ENCODE measurements around the gene RAB26. TPM values are rescaled to one million over a fixed set of nuclear protein-coding genes. Genes with fewer than 3 reads are reported as not detected.

RAB26 gene
- total and polyA plus RNA-seq, 2 of the 13 experiments (the other 11 are each of a cell fraction or from before 2014, with no cell fraction given): 0.86 to 3.6 TPM

GRCh38 chr16:2172688-2173335, 24.4 kb downstream of the RAB26 start:
- no peak for FAIRE-seq
- POLR2A ChIA-PET: interaction anchor here (0.8 to 1.4 kb wide), 3 partner anchors 10 to 17 kb away, joined by 3 to 7 read pairs (median 3); partner anchors contain the start of gene TRAF7
- in situ Hi-C loops (cut with HindIII; ENCODE audit: extremely low pct_ligation_motif_present, low pct_unique_long_range_greater_than_20kb): no loop called here

GRCh38 chr16:2173366-2173765, 24.9 kb downstream of the RAB26 start:
- FAIRE-seq (no peak), ATAC-seq (no peak), DNase-seq (ENCODE audit: low spot score) (no peak)
- H4K20me1 ChIP-seq (ENCODE audit: insufficient read depth, low read length): no peaks in the 10 kb centered on the region
- no peak overlapping the region for H3K27ac ChIP-seq (ENCODE audit: extremely low read length, insufficient read depth, low read length)
- no peaks in the 10 kb centered on the region for H3K79me2 ChIP-seq (ENCODE audit: insufficient read depth, low read length)
- in situ Hi-C loops (cut with HindIII; ENCODE audit: extremely low pct_ligation_motif_present, low pct_unique_long_range_greater_than_20kb): no loop called here
- H3K9me3 ChIP-seq (ENCODE audit: low read length): no peaks in the 10 kb centered on the region
- WGBS (ENCODE audit: low lambda C conversion rate): 90% methylated on average over 6 of the region's 14 CpGs
- peaks cover 11 to 33% of the 10 kb centered on the region in 2 experiments; a peak in 3 of 5 replicates for H3K36me3 ChIP-seq (replicated peaks in 1 of 2; ENCODE audit: control insufficient read depth in 1 of 2, insufficient read depth in 2 of 2, low read length in 2 of 2)
- ChIA-PET CTCF (ENCODE audit: low intra/inter-chr PET ratio, low total read pairs) (no interaction called here), POLR2A (interaction anchor here (1.3 to 1.4 kb wide), 2 partner anchors 9 to 18 kb away, joined by 3 to 7 read pairs; partner anchors contain the start of gene TRAF7)
- no peak overlapping the region for H3K4me3 ChIP-seq (replicated peaks in 1 of 3; ENCODE audit: insufficient read depth in 1 of 3, low read depth in 2 of 3, low read length in 3 of 3)
- TF ChIP-seq AFF4 (CRISPR knock-in tag; IDR thresholded peaks at IDR 0.05): no peak
- no peak for TF ChIP-seq ZNF557 (CRISPR knock-in tag; IDR thresholded peaks at IDR 0.05)
- BruUV-seq (replicated peaks): no TSS peak
- H3K4me2 ChIP-seq (ENCODE audit: low read depth, low read length): no peak overlapping the region
- no peaks in the 10 kb centered on the region for H3K4me1 ChIP-seq (ENCODE audit: insufficient read depth, low read length)
- H2AFZ ChIP-seq (ENCODE audit: low read length): no peak overlapping the region
- no peak overlapping the region for H3K9ac ChIP-seq (ENCODE audit: insufficient read depth, low read depth, low read length)
- intact Hi-C loops (cut with micrococcal nuclease; ENCODE audit: unreplicated experiment): no loop called here
- no peaks in the 10 kb centered on the region for H3K27me3 ChIP-seq (ENCODE audit: control insufficient read depth in 1 of 2, insufficient read depth in 2 of 2, low read length in 2 of 2)

More at GRCh38 chr16:2172688-2173335, 24.4 kb downstream of the RAB26 start:
- Histone ChIP-seq H3K79me2 (ENCODE audit: insufficient read depth, low read length) (no peaks in the 10 kb centered on the region), H3K36me3 (replicated peaks in 1 of 2; ENCODE audit: control insufficient read depth in 1 of 2, insufficient read depth in 2 of 2, low read length in 2 of 2) (peaks cover 14 to 38% of the 10 kb centered on the region in 2 experiments; a peak in 3 of 5 replicates), H3K27ac (ENCODE audit: extremely low read length, insufficient read depth, low read length) (no peak overlapping the region), H3K9me3 (ENCODE audit: low read length) (no peaks in the 10 kb centered on the region), H3K4me3 (replicated peaks in 1 of 3; ENCODE audit: insufficient read depth in 1 of 3, low read depth in 2 of 3, low read length in 3 of 3) (no peak overlapping the region), H3K27me3 (ENCODE audit: control insufficient read depth in 1 of 2, insufficient read depth in 2 of 2, low read length in 2 of 2) (no peaks in the 10 kb centered on the region), H3K4me1 (ENCODE audit: insufficient read depth, low read length) (no peaks in the 10 kb centered on the region), H3K4me2 (ENCODE audit: low read depth, low read length) (no peak overlapping the region), H4K20me1 (ENCODE audit: insufficient read depth, low read length) (no peaks in the 10 kb centered on the region), H2AFZ (ENCODE audit: low read length) (no peak overlapping the region), H3K9ac (ENCODE audit: insufficient read depth, low read depth, low read length) (no peak overlapping the region)
- no peak for TF ChIP-seq ZNF724P (CRISPR knock-in tag; IDR thresholded peaks at IDR 0.05; ENCODE audit: borderline replicate concordance)
- TF ChIP-seq EEA1 (CRISPR knock-in tag; IDR thresholded peaks at IDR 0.05; ENCODE audit: borderline replicate concordance): no peak
- TF ChIP-seq ATF7 (IDR thresholded peaks at IDR 0.05): no peak
- no peak for TF ChIP-seq ATF7 (CRISPR knock-in tag; IDR thresholded peaks at IDR 0.05)
- no peak for TF ChIP-seq ELF3 (CRISPR knock-in tag; IDR thresholded peaks at IDR 0.05)
- no peak for TF ChIP-seq ZNF576 (CRISPR knock-in tag; IDR thresholded peaks at IDR 0.05)
- no peak for TF ChIP-seq WIZ (CRISPR knock-in tag; IDR thresholded peaks at IDR 0.05)
- TF ChIP-seq ZNF205 (CRISPR knock-in tag; IDR thresholded peaks at IDR 0.05): no peak
- TF ChIP-seq MAFK (conservative IDR thresholded peaks at IDR 0.05 in 1 of 2, IDR thresholded peaks at IDR 0.05 in 1 of 2; ENCODE audit: low read length in 2 of 2): no peak
- TF ChIP-seq ZNF720 (CRISPR knock-in tag; IDR thresholded peaks at IDR 0.05): no peak
- CTCF ChIA-PET (ENCODE audit: low intra/inter-chr PET ratio, low total read pairs): no interaction called here
- ATAC-seq: no peak
- no peak for DNase-seq (ENCODE audit: low spot score)
- no TSS peak for BruUV-seq (replicated peaks)
- 96% methylated on average over 29 of the region's 29 CpGs for WGBS (ENCODE audit: low lambda C conversion rate)
- intact Hi-C loops (cut with micrococcal nuclease; ENCODE audit: unreplicated experiment): no loop called here
